ENCODE results near the gene KCNJ16. TPM values are rescaled to one million over a fixed set of nuclear protein-coding genes. Genes with fewer than 3 reads are reported as not detected.

Gene KCNJ16
- total RNA-seq, 2 donors from 2014 or later, result 1.3 TPM; not detected in 1

DNA sequence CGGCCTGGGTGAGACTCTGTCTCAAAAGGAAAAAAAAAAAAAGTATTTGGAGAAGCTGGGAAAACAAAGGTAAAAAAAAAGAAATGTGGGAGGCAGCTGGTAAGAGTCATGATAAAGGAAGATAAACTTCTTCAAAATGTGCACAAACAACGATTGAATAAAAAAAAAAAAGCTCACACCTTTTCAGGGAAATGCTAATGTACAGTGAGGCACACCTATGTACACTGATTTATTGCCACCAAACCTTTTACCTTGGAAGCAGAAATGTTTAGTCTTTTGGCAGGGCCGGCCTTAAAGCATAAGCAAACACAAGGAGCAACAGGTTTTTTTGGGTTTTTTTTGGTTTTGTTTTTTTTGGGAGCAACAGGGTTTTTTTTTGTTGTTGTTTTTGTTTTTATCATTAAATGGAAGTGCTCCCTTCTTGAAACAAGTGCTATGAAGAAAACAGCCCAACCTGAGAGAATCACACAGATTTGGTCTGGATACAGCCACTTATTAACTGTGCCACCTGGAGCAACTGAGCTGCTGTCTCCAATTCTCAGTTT, 64.5 kb downstream of the KCNJ16 start:
- H3K27ac ChIP-seq, result peak overlapping the region in 1 of 2 donors; percentile 68
- H3K4me3 ChIP-seq, result no peak overlapping the region
- no peaks in the 10 kb centered on the region for H3K9me3 ChIP-seq
- intact Hi-C loops (cut with DNase I), result no loop called here
- no peaks in the 10 kb centered on the region for H3K36me3 ChIP-seq
- WGBS, result 42% methylated on average over 3 of the region's 3 CpGs
- no peaks in the 10 kb centered on the region for H3K27me3 ChIP-seq (replicated peaks; ENCODE audit: insufficient read depth)
- TF ChIP-seq POLR2AphosphoS5 (IDR thresholded peaks at IDR 0.05), result peak; percentile 34
- TF ChIP-seq, protein P1, sequence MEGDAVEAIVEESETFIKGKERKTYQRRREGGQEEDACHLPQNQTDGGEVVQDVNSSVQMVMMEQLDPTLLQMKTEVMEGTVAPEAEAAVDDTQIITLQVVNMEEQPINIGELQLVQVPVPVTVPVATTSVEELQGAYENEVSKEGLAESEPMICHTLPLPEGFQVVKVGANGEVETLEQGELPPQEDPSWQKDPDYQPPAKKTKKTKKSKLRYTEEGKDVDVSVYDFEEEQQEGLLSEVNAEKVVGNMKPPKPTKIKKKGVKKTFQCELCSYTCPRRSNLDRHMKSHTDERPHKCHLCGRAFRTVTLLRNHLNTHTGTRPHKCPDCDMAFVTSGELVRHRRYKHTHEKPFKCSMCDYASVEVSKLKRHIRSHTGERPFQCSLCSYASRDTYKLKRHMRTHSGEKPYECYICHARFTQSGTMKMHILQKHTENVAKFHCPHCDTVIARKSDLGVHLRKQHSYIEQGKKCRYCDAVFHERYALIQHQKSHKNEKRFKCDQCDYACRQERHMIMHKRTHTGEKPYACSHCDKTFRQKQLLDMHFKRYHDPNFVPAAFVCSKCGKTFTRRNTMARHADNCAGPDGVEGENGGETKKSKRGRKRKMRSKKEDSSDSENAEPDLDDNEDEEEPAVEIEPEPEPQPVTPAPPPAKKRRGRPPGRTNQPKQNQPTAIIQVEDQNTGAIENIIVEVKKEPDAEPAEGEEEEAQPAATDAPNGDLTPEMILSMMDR (IDR thresholded peaks at IDR 0.05), result no peak
- DNase-seq (ENCODE audit: low spot score), result peak; percentile 25
- H3K4me1 ChIP-seq (replicated peaks), result peaks cover 14% of the 10 kb centered on the region

DNA sequence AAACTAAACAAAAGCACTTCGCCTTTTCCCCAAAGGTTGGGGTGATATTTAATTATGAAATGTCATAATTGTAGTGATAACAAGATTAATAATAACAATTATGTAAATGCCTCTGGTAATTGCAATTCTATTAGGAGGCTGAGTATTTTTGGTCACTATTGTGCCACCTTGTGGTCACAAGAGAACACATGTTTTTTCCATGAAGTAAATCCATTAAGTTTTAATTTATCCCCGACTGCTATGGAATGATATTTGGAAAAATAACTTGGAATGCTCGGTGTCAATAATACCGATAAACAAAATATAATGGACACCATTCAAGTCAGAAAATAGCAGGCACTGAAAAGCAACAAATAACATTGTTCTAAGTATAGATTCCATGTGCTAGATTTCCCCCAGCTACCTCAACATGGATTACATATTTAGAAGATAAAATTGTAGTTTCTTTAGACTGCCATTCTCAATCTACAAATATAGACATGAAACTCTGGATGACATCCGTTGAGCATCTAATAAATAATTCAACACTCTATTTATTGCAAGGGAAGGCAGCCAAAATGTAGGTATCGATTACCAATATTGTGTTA, 69.3 kb downstream of the KCNJ16 start:
- TF ChIP-seq, protein P1 (IDR thresholded peaks at IDR 0.05), result peak; percentile 58 to 84 (median 80)
- no peak for TF ChIP-seq POLR2A (IDR thresholded peaks at IDR 0.05)
- H3K9me3 ChIP-seq, result no peaks in the 10 kb centered on the region
- H3K4me1 ChIP-seq (replicated peaks), result no peaks in the 10 kb centered on the region
- H3K4me3 ChIP-seq, result no peak overlapping the region
- intact Hi-C loops (cut with DNase I), result loop anchor here (2.0 to 5.0 kb wide), 2 partner anchors 536 to 577 kb away; no protein-coding TSS in a partner anchor
- H3K36me3 ChIP-seq, result no peaks in the 10 kb centered on the region
- no peaks in the 10 kb centered on the region for H3K27me3 ChIP-seq (replicated peaks; ENCODE audit: insufficient read depth)
- no peak for DNase-seq (ENCODE audit: low spot score)
- WGBS, result 25% methylated on average over 6 of the region's 6 CpGs
- H3K27ac ChIP-seq, result no peak overlapping the region

DNA sequence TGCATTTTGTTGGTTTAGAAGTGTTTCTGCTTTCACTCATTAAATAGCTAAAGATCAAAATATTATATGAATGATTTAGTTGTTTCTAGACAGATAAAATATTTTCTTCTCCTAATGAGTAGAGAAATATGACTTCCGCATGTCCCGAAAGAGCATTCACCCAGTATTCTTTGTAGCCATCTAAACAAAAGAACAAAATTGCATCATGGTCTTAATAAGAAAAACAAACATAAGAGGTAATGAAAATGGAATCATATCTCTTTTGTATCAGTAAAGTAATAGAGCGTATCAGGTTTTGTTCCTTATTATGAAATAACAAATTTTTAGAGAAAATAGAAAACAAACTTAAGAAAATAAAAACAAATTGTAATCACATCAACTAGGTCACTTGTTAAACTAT, 78.2 kb downstream of the KCNJ16 start:
- H3K4me1 ChIP-seq (replicated peaks), result no peaks in the 10 kb centered on the region
- intact Hi-C loops (cut with DNase I), result no loop called here
- no peak for TF ChIP-seq POLR2AphosphoS5 (IDR thresholded peaks at IDR 0.05)
- TF ChIP-seq, protein P1 (IDR thresholded peaks at IDR 0.05), result no peak
- no peak for TF ChIP-seq POLR2A (IDR thresholded peaks at IDR 0.05)
- no peak for DNase-seq (ENCODE audit: low spot score)
- peaks cover 4% of the 10 kb centered on the region for H3K27me3 ChIP-seq (replicated peaks; ENCODE audit: insufficient read depth)
- no peaks in the 10 kb centered on the region for H3K36me3 ChIP-seq
- 95% methylated on average over 3 of the region's 3 CpGs for WGBS
- H3K9me3 ChIP-seq, result no peaks in the 10 kb centered on the region
- H3K27ac ChIP-seq, result no peak overlapping the region
- H3K4me3 ChIP-seq, result no peak overlapping the region

DNA sequence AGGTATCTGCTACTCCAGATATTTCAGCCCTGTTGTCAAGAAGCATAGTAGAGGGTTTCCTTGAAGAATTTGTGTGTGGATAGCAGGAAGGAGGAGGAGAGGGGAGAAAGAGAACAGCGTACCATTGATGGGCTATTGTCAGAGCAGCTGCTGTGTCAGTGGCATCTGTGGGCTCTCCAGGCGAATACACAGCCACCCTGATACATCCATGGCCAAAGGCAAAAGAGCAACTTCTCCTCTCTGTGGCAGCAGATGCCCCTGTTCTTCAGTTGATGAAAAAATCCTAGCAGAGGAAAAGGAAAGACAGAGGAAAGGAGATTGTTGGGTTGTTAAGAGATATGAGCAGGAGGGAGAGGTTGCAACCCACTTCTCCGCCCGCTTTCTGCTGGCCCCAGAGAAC, 82.1 kb downstream of the KCNJ16 start:
- Histone ChIP-seq H3K4me1 (replicated peaks) (no peaks in the 10 kb centered on the region), H3K4me3 (no peak overlapping the region), H3K36me3 (no peaks in the 10 kb centered on the region), H3K9me3 (no peaks in the 10 kb centered on the region), H3K27me3 (replicated peaks; ENCODE audit: insufficient read depth) (no peaks in the 10 kb centered on the region), H3K27ac (no peak overlapping the region)
- intact Hi-C loops (cut with DNase I), result no loop called here
- no peak for TF ChIP-seq POLR2A (IDR thresholded peaks at IDR 0.05)
- no peak for TF ChIP-seq POLR2AphosphoS5 (IDR thresholded peaks at IDR 0.05)
- TF ChIP-seq, protein P1 (IDR thresholded peaks at IDR 0.05), result no peak
- DNase-seq (ENCODE audit: low spot score), result no peak
- WGBS, result 97% methylated on average over 4 of the region's 4 CpGs

DNA sequence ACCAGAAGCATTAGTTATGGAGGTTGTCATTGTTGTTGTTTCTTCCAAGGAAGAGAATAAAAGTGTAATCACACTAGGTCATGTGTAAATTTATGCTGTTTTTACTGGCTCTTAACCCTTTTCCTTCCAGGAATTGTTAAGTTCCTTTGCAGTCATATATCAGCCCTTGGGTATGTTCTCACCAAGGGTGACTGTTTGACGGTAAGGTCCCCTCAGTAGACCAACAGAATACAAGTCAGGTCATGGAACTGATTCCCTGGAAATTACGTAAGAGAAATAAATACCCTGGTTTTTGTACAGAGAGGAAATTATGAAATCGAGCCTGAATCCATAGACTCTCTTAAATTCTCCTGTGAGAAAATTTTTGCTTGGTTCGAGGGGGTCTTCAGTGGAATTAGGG, 83.2 kb downstream of the KCNJ16 start:
- Histone ChIP-seq H3K27ac (no peak overlapping the region), H3K9me3 (no peaks in the 10 kb centered on the region), H3K27me3 (replicated peaks; ENCODE audit: insufficient read depth) (no peaks in the 10 kb centered on the region), H3K4me3 (no peak overlapping the region), H3K36me3 (no peaks in the 10 kb centered on the region), H3K4me1 (replicated peaks) (no peaks in the 10 kb centered on the region)
- TF ChIP-seq POLR2AphosphoS5 (IDR thresholded peaks at IDR 0.05), result no peak
- no peak for TF ChIP-seq POLR2A (IDR thresholded peaks at IDR 0.05)
- TF ChIP-seq, protein P1 (IDR thresholded peaks at IDR 0.05), result no peak
- intact Hi-C loops (cut with DNase I), result no loop called here
- DNase-seq (ENCODE audit: low spot score), result no peak
- WGBS, result 81% methylated on average over 4 of the region's 4 CpGs
